ENCODE measurements around the gene AGK. TPM values are rescaled to one million over a fixed set of nuclear protein-coding genes. Genes with fewer than 3 reads are reported as not detected.

The AGK gene
- total and polyA plus RNA-seq, 12 donors: 17.7 to 45.1 (median 38.3) TPM

- no peaks in the 10 kb centered on the region for H3K9me3 ChIP-seq
- H3K27me3 ChIP-seq: no peaks in the 10 kb centered on the region
- intact Hi-C loops (cut with DNase I): loop anchor here in 7 of 10 donors (5.0 to 10.0 kb wide), 6 partner anchors 51 to 837 kb away; partner anchors contain the start of genes SSBP1 (in 5 of the 7) and DENND11 (in 1 of the 7)
- peaks cover 0 to 38% (median 18%) of the 10 kb centered on the region in 9 donors for H3K4me1 ChIP-seq
- no peak overlapping the region for H3K27ac ChIP-seq
- 93% methylated on average over 9 of the region's 9 CpGs for WGBS, 2 donors
- DNase-seq (no peak), ATAC-seq (no peak)
- TF ChIP-seq CTCF (IDR thresholded peaks at IDR 0.05): no peak
- H3K36me3 ChIP-seq: peaks cover 0 to 62% (median 22%) of the 10 kb centered on the region in 9 donors
- H3K4me3 ChIP-seq: no peak overlapping the region
Measured at GRCh38 chr7:141651417-141651816, 100.2 kb downstream of the AGK start.

GRCh38 chr7:141652691-141653090 is 101.5 kb downstream of the AGK start:
- Histone ChIP-seq H3K4me1 (peaks cover 0 to 38% (median 18%) of the 10 kb centered on the region in 9 donors), H3K27ac (no peak overlapping the region), H3K36me3 (peaks cover 0 to 68% (median 22%) of the 10 kb centered on the region in 9 donors), H3K4me3 (no peak overlapping the region), H3K9me3 (no peaks in the 10 kb centered on the region), H3K27me3 (no peaks in the 10 kb centered on the region)
- DNase-seq (no peak), ATAC-seq (peak in 1 of 8 donors; percentile 33)
- WGBS, 2 donors: 66% methylated on average over 3 of the region's 3 CpGs
- intact Hi-C loops (cut with DNase I): loop anchor here in 7 of 10 donors (5.0 to 10.0 kb wide), 6 partner anchors 50 to 838 kb away; partner anchors contain the start of genes SSBP1 (in 5 of the 7) and DENND11 (in 1 of the 7)
- no peak for TF ChIP-seq CTCF (IDR thresholded peaks at IDR 0.05)

- WGBS, 2 donors: 43 to 53% methylated on average over 3 of the region's 3 CpGs
- intact Hi-C loops (cut with DNase I): loop anchor here in 7 of 10 donors (2.0 to 10.0 kb wide), 8 partner anchors 24 to 840 kb away; partner anchors contain the start of genes SSBP1 (in 5 of the 7) and DENND11 (in 1 of the 7)
- DNase-seq: peak in 1 of 2 donors; percentile 73
- peak; percentile 29 to 76 (median 70) for TF ChIP-seq CTCF (IDR thresholded peaks at IDR 0.05)
- H3K27ac ChIP-seq: peak overlapping the region in 2 of 10 donors; percentile 17 to 22
- no peaks in the 10 kb centered on the region for H3K9me3 ChIP-seq
- H3K4me3 ChIP-seq: no peak overlapping the region
- peak; percentile 56 to 85 (median 74) for ATAC-seq
- H3K36me3 ChIP-seq: peaks cover 0 to 83% (median 22%) of the 10 kb centered on the region in 9 donors
- peaks cover 0 to 23% (median 17%) of the 10 kb centered on the region in 9 donors for H3K4me1 ChIP-seq
- no peaks in the 10 kb centered on the region for H3K27me3 ChIP-seq
Measured at GRCh38 chr7:141654551-141654950, 103.3 kb downstream of the AGK start.

GRCh38 chr7:141659501-141659900 is 108.3 kb downstream of the AGK start:
- no peaks in the 10 kb centered on the region for H3K27me3 ChIP-seq
- no peaks in the 10 kb centered on the region for H3K9me3 ChIP-seq
- DNase-seq: no peak
- peak overlapping the region in 1 of 10 donors; percentile 70 for H3K27ac ChIP-seq
- no peak for TF ChIP-seq CTCF (IDR thresholded peaks at IDR 0.05)
- peaks cover 0 to 96% (median 32%) of the 10 kb centered on the region in 9 donors for H3K36me3 ChIP-seq
- WGBS, 2 donors: 85 to 87% methylated on average over 6 of the region's 6 CpGs
- intact Hi-C loops (cut with DNase I): loop anchor here in 4 of 10 donors (5.0 to 10.0 kb wide), 3 partner anchors 75 to 845 kb away; partner anchors contain the start of gene SSBP1 (in 3 of the 4)
- ATAC-seq: no peak
- peaks cover 0 to 52% (median 7%) of the 10 kb centered on the region in 9 donors for H3K4me1 ChIP-seq
- H3K4me3 ChIP-seq: no peak overlapping the region

All from heart right ventricle (tissue), 16 donors.